Measurements from ENCODE around the gene TNS1.

DNA sequence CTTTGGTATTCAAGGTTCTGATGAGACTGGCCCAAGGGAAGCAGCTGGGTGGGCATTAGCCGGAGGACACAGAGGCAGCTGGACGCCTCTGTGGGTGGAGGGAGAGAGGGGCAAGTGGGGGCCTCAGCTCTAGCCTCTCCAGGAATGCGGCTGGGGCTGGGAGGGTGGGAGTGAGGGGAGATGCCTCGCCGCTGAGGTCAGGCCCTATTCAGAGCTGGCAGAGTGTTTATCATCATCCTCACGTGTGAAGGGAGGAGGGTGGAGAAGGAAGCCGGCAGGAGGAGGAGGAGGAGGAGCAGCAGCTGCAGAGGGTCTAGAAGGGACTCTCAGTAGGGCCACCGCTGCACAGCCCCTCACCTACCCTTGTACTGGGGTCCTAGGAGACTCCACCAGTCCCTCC is 43.1 kb downstream of the TNS1 start:
- TF ChIP-seq POLR2AphosphoS5 (IDR thresholded peaks at IDR 0.05; ENCODE audit: borderline replicate concordance, low read depth, low read length): no peak
- no peak for TF ChIP-seq EZH2 (IDR thresholded peaks at IDR 0.05)

Data from SK-N-MC (cell line).